Stimulated activated memory B cell treated with anti-CD40 and anti-IgM and Interleukin-4, amounts not matched to agents 10 μg/mL and 1 μg/mL and 100 μg/mL, for 72 hours (primary cell): ENCODE results near the gene RAPGEF1.

Experiments used
- ATAC-seq: fragments of 150-1000 bp; cut with Tn5 transposase; 2 replicates; pipeline ENCODE4 v1.10.0; 2021
- H3K27ac Mint-ChIP-seq: one replicate; pipeline ENCODE4 v1.8.0; 2022; ENCODE audit warnings: mild to moderate bottlenecking, mixed read lengths
- H3K27me3 Mint-ChIP-seq: one replicate; pipeline ENCODE4 v1.8.0; 2022; ENCODE audit warnings: mixed read lengths
- H3K36me3 Mint-ChIP-seq: one replicate; pipeline ENCODE4 v1.8.0; 2022; ENCODE audit warnings: mixed read lengths
- H3K4me1 Mint-ChIP-seq: one replicate; pipeline ENCODE4 v1.8.0; 2022; ENCODE audit warnings: mixed read lengths
- H3K4me3 Mint-ChIP-seq: one replicate; pipeline ENCODE4 v1.8.0; 2022; ENCODE audit warnings: mild to moderate bottlenecking, moderate library complexity, mixed read lengths
- H3K9me3 Mint-ChIP-seq: one replicate; pipeline ENCODE4 v1.8.0; 2022; ENCODE audit warnings: mixed read lengths

Gene RAPGEF1

GRCh38 chr9:131593091-131593820, 146.6 kb downstream of the RAPGEF1 start:
- ATAC-seq, result no peak
- Mint-ChIP-seq H3K27me3 (no peaks in the 10 kb centered on the region), H3K4me3 (no peak overlapping the region), H3K4me1 (peaks cover 27% of the 10 kb centered on the region), H3K27ac (peak overlapping the region; percentile 77), H3K36me3 (peaks cover 72% of the 10 kb centered on the region), H3K9me3 (no peaks in the 10 kb centered on the region)

DNA sequence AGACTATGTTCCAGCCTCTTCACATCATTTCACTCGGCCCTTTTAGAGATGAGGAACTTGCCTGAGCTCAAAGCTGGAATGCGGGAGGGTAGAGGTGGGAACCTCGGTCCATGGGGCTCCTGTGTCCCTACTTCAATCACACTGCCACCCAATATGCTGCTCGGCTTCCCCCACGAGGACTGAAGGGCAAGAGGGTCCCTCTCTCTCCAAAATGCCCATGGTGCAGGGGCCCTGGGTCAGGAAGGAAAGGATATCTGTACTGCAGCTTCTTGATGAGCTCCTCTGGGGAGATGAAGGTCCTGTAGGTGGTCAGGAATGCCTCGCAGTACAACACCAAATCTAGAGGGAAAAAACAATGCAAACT, 148.0 kb downstream of the RAPGEF1 start:
- peak overlapping the region; percentile 77 for H3K27ac Mint-ChIP-seq
- H3K27me3 Mint-ChIP-seq, result no peaks in the 10 kb centered on the region
- peaks cover 40% of the 10 kb centered on the region for H3K4me1 Mint-ChIP-seq
- ATAC-seq, result no peak
- peaks cover 77% of the 10 kb centered on the region for H3K36me3 Mint-ChIP-seq
- no peak overlapping the region for H3K4me3 Mint-ChIP-seq
- no peaks in the 10 kb centered on the region for H3K9me3 Mint-ChIP-seq

GRCh38 chr9:131590907-131591844, 148.7 kb downstream of the RAPGEF1 start:
- Mint-ChIP-seq H3K27ac (peak overlapping the region; percentile 77), H3K4me3 (peak overlapping the region; percentile 27), H3K36me3 (peaks cover 77% of the 10 kb centered on the region), H3K27me3 (no peaks in the 10 kb centered on the region), H3K4me1 (peaks cover 47% of the 10 kb centered on the region), H3K9me3 (no peaks in the 10 kb centered on the region)
- ATAC-seq, result peak; percentile 87

DNA sequence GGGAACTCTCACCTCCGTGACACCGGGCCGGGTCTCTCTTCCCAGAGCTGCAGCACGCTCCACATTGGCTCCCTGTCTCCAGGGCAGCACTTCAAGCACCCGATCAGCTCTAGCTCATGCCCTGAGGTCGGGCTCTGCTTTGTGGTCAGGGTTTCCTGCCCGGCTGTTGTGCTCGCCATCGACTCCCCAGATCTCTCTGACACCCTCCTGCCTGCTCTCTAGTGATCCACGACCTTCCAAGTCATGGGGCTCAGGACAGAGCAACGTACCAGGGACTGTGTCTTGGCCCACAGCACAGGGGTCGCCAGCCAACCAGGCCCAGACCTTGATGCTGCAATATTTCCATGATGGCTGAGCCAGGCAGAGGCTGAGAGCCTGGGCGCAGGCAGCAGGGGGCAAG, 149.4 kb downstream of the RAPGEF1 start:
- Mint-ChIP-seq H3K36me3 (peaks cover 76% of the 10 kb centered on the region), H3K4me1 (peaks cover 54% of the 10 kb centered on the region), H3K27ac (peak overlapping the region; percentile 77), H3K4me3 (no peak overlapping the region), H3K27me3 (no peaks in the 10 kb centered on the region), H3K9me3 (no peaks in the 10 kb centered on the region)
- ATAC-seq, result no peak

DNA sequence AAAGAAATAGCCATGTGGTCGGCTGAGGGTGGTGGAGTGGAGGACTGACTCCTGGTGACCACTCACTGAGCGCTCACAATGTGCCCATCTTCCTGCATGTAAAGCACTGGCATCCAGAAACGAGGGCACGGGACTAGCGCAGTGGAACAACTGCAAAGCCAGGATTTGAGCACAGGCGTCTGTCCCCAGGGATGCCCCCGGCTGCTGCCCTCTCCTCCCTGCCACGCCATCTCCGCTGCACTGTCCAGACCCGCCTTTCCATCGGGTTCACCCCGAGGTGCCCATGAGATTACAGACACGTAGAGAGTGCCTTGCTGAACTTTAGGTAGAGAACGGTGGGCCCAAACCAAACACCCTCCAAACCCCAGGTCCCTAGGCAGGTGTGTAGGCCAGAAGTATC, 149.9 kb downstream of the RAPGEF1 start:
- Mint-ChIP-seq H3K27ac (peak overlapping the region; percentile 77), H3K9me3 (no peaks in the 10 kb centered on the region), H3K4me1 (peaks cover 58% of the 10 kb centered on the region), H3K36me3 (peaks cover 76% of the 10 kb centered on the region), H3K4me3 (no peak overlapping the region), H3K27me3 (no peaks in the 10 kb centered on the region)
- no peak for ATAC-seq

- Mint-ChIP-seq H3K27me3 (no peaks in the 10 kb centered on the region), H3K4me3 (no peak overlapping the region), H3K27ac (peak overlapping the region; percentile 40), H3K4me1 (peaks cover 58% of the 10 kb centered on the region), H3K9me3 (no peaks in the 10 kb centered on the region), H3K36me3 (peaks cover 75% of the 10 kb centered on the region)
- no peak for ATAC-seq
Observed at GRCh38 chr9:131589124-131589711, 150.7 kb downstream of the RAPGEF1 start.

DNA sequence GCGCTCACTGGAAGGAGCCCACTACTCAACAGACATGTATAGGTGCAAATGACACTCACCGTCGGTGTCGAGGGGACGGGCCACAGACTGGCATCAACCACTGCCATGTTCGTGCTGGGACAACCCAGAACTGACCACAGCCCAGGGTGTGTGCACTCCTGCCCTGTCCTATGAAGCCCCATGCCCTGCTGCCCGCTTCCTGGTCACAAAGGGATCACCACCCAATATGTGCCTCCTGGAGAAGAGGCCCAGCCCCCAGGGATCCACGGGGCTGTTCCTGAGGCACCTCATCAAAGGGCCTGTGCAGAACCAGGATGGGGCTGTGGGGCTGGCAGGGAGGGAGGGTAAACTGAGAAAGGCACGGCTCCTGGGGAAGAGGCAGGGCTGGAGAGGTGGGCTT, 151.5 kb downstream of the RAPGEF1 start:
- no peaks in the 10 kb centered on the region for H3K27me3 Mint-ChIP-seq
- H3K4me1 Mint-ChIP-seq, result peaks cover 64% of the 10 kb centered on the region
- H3K9me3 Mint-ChIP-seq, result no peaks in the 10 kb centered on the region
- H3K4me3 Mint-ChIP-seq, result no peak overlapping the region
- peaks cover 81% of the 10 kb centered on the region for H3K36me3 Mint-ChIP-seq
- peak overlapping the region; percentile 40 for H3K27ac Mint-ChIP-seq
- ATAC-seq, result no peak

DNA sequence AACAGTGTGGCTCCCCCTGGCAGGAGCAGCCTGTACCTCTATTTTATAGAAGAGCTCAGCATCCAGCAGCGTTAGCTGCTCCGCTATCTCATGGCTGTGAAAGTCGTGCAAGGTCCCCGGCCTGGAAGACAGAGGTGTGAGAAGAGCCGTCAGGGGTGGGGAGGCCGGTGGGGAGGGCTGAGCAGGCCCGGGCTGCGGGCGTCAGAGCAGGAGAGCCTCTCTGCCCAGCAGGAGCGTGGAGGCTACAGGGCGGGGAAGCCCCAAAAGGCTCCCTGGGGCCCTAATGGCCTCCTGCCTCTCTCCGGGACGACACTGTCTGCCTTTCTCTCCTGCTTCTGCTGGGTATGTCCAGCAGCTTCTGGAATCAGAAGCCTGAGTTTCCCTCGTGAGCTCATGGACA, 152.0 kb downstream of the RAPGEF1 start:
- no peak overlapping the region for H3K4me3 Mint-ChIP-seq
- no peaks in the 10 kb centered on the region for H3K27me3 Mint-ChIP-seq
- ATAC-seq, result no peak
- peaks cover 86% of the 10 kb centered on the region for H3K36me3 Mint-ChIP-seq
- H3K27ac Mint-ChIP-seq, result peak overlapping the region; percentile 79
- H3K4me1 Mint-ChIP-seq, result peaks cover 65% of the 10 kb centered on the region
- no peaks in the 10 kb centered on the region for H3K9me3 Mint-ChIP-seq

GRCh38 chr9:131587331-131587730, 152.5 kb downstream of the RAPGEF1 start:
- H3K27me3 Mint-ChIP-seq, result no peaks in the 10 kb centered on the region
- ATAC-seq, result no peak
- H3K4me1 Mint-ChIP-seq, result peaks cover 65% of the 10 kb centered on the region
- no peak overlapping the region for H3K4me3 Mint-ChIP-seq
- peak overlapping the region; percentile 79 for H3K27ac Mint-ChIP-seq
- no peaks in the 10 kb centered on the region for H3K9me3 Mint-ChIP-seq
- H3K36me3 Mint-ChIP-seq, result peaks cover 91% of the 10 kb centered on the region

DNA sequence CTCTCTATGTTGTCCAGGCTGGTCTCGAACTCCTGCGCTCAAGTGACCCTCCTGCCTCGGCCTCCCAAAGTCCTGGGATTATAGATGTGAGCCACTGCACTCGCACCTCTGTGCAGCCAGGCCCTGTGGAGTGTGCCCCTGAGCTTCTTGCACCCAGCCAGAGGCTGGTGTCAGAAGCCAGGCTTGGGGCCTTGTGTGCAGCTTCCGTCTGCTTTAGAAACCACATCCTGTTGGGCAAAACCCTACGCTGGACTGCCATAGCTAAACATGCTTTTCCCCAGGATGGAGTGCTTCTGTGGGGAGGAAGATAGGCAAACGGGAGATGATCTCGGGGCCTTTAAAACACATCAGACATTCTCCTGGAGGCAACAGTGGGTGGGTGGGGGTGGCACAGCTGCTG, 154.5 kb downstream of the RAPGEF1 start:
- Mint-ChIP-seq H3K27me3 (no peaks in the 10 kb centered on the region), H3K4me3 (no peak overlapping the region), H3K36me3 (peaks cover 93% of the 10 kb centered on the region), H3K9me3 (no peaks in the 10 kb centered on the region), H3K27ac (peak overlapping the region; percentile 79), H3K4me1 (peaks cover 52% of the 10 kb centered on the region)
- ATAC-seq, result peak; percentile 67

GRCh38 chr9:131584858-131585257, 155.0 kb downstream of the RAPGEF1 start:
- no peak overlapping the region for H3K4me3 Mint-ChIP-seq
- H3K27me3 Mint-ChIP-seq, result no peaks in the 10 kb centered on the region
- H3K27ac Mint-ChIP-seq, result peak overlapping the region; percentile 79
- ATAC-seq, result peak; percentile 6
- H3K4me1 Mint-ChIP-seq, result peaks cover 57% of the 10 kb centered on the region
- H3K36me3 Mint-ChIP-seq, result peaks cover 94% of the 10 kb centered on the region
- H3K9me3 Mint-ChIP-seq, result no peaks in the 10 kb centered on the region

- ATAC-seq, result no peak
- Mint-ChIP-seq H3K4me3 (peak overlapping the region; percentile 52), H3K4me1 (peaks cover 64% of the 10 kb centered on the region), H3K27me3 (no peaks in the 10 kb centered on the region), H3K36me3 (peaks cover 95% of the 10 kb centered on the region), H3K9me3 (no peaks in the 10 kb centered on the region), H3K27ac (peak overlapping the region; percentile 66)
Observed at GRCh38 chr9:131583836-131584555, 155.9 kb downstream of the RAPGEF1 start.

DNA sequence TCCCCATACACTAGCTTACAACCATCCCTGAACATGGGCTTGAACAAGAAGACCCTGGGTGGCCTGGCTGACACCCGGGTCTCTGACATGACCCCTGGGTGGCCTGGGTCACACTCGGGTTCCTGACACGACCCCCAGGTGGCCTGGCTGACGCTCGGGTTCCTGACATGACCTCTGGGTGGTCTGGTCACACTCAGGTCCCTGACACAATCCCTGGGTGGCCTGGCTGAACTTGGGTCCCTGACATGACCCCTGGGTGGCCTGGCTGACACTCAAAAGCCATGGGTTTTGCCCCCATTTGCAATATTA, 156.6 kb downstream of the RAPGEF1 start:
- ATAC-seq, result no peak
- Mint-ChIP-seq H3K4me1 (peaks cover 65% of the 10 kb centered on the region), H3K36me3 (peaks cover 95% of the 10 kb centered on the region), H3K27me3 (no peaks in the 10 kb centered on the region), H3K9me3 (no peaks in the 10 kb centered on the region), H3K4me3 (no peak overlapping the region), H3K27ac (peak overlapping the region; percentile 66)

DNA sequence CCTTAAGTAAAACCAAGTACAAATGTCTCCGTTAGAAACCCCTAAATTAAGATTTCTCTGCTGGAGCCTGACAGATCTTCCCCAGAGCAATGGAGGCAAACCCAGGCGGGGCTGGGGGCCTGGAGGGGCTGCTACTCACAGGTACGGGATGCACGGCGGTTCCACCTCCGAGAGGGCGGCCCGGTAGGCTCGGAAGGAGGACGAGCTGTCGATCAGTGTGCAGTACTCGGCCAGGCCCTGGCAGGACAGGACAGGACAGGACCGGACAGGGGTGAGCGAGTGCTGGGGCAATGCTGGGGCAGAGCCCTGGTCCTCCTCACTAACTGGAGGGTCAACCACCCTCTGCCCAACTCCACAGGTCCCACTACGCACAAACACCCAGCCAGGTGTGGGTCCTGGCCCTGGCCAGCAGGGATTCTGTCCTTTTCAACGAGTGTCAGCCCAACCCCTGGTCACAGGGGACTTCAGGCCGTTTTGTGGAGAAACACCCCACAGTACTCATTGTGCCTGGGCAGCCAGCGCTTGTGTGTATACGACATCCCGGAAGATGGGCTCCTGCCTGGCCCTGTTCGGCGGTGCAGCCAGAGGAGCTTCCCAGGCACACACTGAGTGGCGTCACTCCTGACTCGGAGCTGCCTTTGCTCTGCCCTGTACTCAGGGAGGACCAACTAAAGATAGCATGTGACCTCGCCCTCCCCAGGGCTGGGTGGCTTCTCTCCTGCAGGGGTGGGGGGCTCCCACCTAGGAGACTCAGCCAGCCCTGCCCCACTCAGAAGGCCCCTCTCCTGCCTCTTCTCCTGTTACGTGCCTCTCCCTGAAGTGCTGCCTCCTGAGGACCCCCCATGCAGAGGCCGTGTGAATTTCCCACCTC, 157.2 kb downstream of the RAPGEF1 start:
- Mint-ChIP-seq H3K36me3 (peaks cover 95% of the 10 kb centered on the region), H3K27me3 (no peaks in the 10 kb centered on the region), H3K4me1 (peaks cover 66% of the 10 kb centered on the region), H3K27ac (peak overlapping the region; percentile 66), H3K9me3 (no peaks in the 10 kb centered on the region), H3K4me3 (no peak overlapping the region)
- no peak for ATAC-seq
